ENCODE data around the gene CACNA2D4. TPM values are rescaled to one million over a fixed set of nuclear protein-coding genes. Genes with fewer than 3 reads are reported as not detected.

The CACNA2D4 gene
- total RNA-seq, 2 experiments from 2014 or later, result 20.8 to 23.6 TPM

GRCh38 chr12:1808036-1808797 is 110.2 kb downstream of the CACNA2D4 start:
- Mint-ChIP-seq H3K9me3 (no peaks in the 10 kb centered on the region), H3K27ac (peak overlapping the region; percentile 23), H3K36me3 (ENCODE audit: low read depth) (no peaks in the 10 kb centered on the region), H3K4me1 (peaks cover 44% of the 10 kb centered on the region), H3K27me3 (no peaks in the 10 kb centered on the region), H3K4me3 (no peak overlapping the region)
- ChIA-PET CTCF (interaction anchor here (0.9 to 2.2 kb wide), 2 partner anchors 132 to 173 kb away, joined by 3 to 8 read pairs; no protein-coding TSS in a partner anchor), POLR2A (interaction anchor here (1.3 kb wide), 1 partner anchor 11 kb away, joined by 5 read pairs; no protein-coding TSS in a partner anchor)
- no peak for DNase-seq

- no peak overlapping the region for H3K4me3 Mint-ChIP-seq
- H3K27ac Mint-ChIP-seq, result no peak overlapping the region
- POLR2A ChIA-PET, result no interaction called here
Observed at GRCh38 chr12:1807087-1807860, 111.2 kb downstream of the CACNA2D4 start.

GRCh38 chr12:1806301-1807086 is 112.0 kb downstream of the CACNA2D4 start:
- Mint-ChIP-seq H3K4me1 (peaks cover 34% of the 10 kb centered on the region), H3K27me3 (no peaks in the 10 kb centered on the region), H3K36me3 (ENCODE audit: low read depth) (no peaks in the 10 kb centered on the region), H3K4me3 (no peak overlapping the region), H3K9me3 (no peaks in the 10 kb centered on the region), H3K27ac (no peak overlapping the region)
- DNase-seq, result no peak
- ChIA-PET CTCF (interaction anchor here (2.2 kb wide), 1 partner anchor 134 kb away, joined by 8 read pairs; no protein-coding TSS in a partner anchor), POLR2A (interaction anchor here (0.8 kb wide), 1 partner anchor 9 kb away, joined by 3 read pairs; no protein-coding TSS in a partner anchor)

More at GRCh38 chr12:1807087-1807860, 111.2 kb downstream of the CACNA2D4 start:
- Mint-ChIP-seq H3K27me3 (no peaks in the 10 kb centered on the region), H3K9me3 (no peaks in the 10 kb centered on the region), H3K36me3 (ENCODE audit: low read depth) (no peaks in the 10 kb centered on the region), H3K4me1 (peaks cover 39% of the 10 kb centered on the region)
- CTCF ChIA-PET, result interaction anchor here (0.5 to 2.2 kb wide), 2 partner anchors 133 to 153 kb away, joined by 4 to 8 read pairs; no protein-coding TSS in a partner anchor
- no peak for DNase-seq

- no peaks in the 10 kb centered on the region for H3K9me3 Mint-ChIP-seq
- H3K4me1 Mint-ChIP-seq, result peaks cover 29% of the 10 kb centered on the region
- H3K27ac Mint-ChIP-seq, result no peak overlapping the region
- ChIA-PET CTCF (no interaction called here), POLR2A (interaction anchor here (0.8 kb wide), 1 partner anchor 8 kb away, joined by 3 read pairs; no protein-coding TSS in a partner anchor)
- H3K27me3 Mint-ChIP-seq, result no peaks in the 10 kb centered on the region
- H3K36me3 Mint-ChIP-seq (ENCODE audit: low read depth), result no peaks in the 10 kb centered on the region
- no peak for DNase-seq
- H3K4me3 Mint-ChIP-seq, result no peak overlapping the region
Observed at GRCh38 chr12:1805441-1806081, 112.9 kb downstream of the CACNA2D4 start.

- peaks cover 21% of the 10 kb centered on the region for H3K4me1 Mint-ChIP-seq
- peak overlapping the region; percentile 28 for H3K27ac Mint-ChIP-seq
- no peaks in the 10 kb centered on the region for H3K36me3 Mint-ChIP-seq (ENCODE audit: low read depth)
- no peak overlapping the region for H3K4me3 Mint-ChIP-seq
- CTCF ChIA-PET, result interaction anchor here (0.8 kb wide), 1 partner anchor 136 kb away, joined by 3 read pairs; no protein-coding TSS in a partner anchor
- no peaks in the 10 kb centered on the region for H3K27me3 Mint-ChIP-seq
- DNase-seq, result peak; percentile 90
- no peaks in the 10 kb centered on the region for H3K9me3 Mint-ChIP-seq
- POLR2A ChIA-PET, result no interaction called here
Observed at GRCh38 chr12:1804545-1805332, 113.7 kb downstream of the CACNA2D4 start.

GRCh38 chr12:1803736-1804135 is 114.7 kb downstream of the CACNA2D4 start:
- ChIA-PET CTCF (no interaction called here), POLR2A (no interaction called here)
- no peaks in the 10 kb centered on the region for H3K9me3 Mint-ChIP-seq
- H3K27ac Mint-ChIP-seq, result no peak overlapping the region
- H3K4me3 Mint-ChIP-seq, result no peak overlapping the region
- H3K27me3 Mint-ChIP-seq, result no peaks in the 10 kb centered on the region
- DNase-seq, result no peak
- H3K36me3 Mint-ChIP-seq (ENCODE audit: low read depth), result no peaks in the 10 kb centered on the region
- H3K4me1 Mint-ChIP-seq, result peaks cover 15% of the 10 kb centered on the region

GRCh38 chr12:1801303-1801975 is 117.0 kb downstream of the CACNA2D4 start:
- Mint-ChIP-seq H3K27ac (no peak overlapping the region), H3K4me1 (peaks cover 11% of the 10 kb centered on the region), H3K27me3 (no peaks in the 10 kb centered on the region), H3K4me3 (no peak overlapping the region), H3K9me3 (no peaks in the 10 kb centered on the region), H3K36me3 (ENCODE audit: low read depth) (no peaks in the 10 kb centered on the region)
- ChIA-PET CTCF (interaction anchor here (0.8 to 1.2 kb wide), 2 partner anchors 139 to 167 kb away, joined by 3 to 4 read pairs; no protein-coding TSS in a partner anchor), POLR2A (interaction anchor here (0.8 kb wide), 1 partner anchor 11 kb away, joined by 3 read pairs; no protein-coding TSS in a partner anchor)
- no peak for DNase-seq

GRCh38 chr12:1800401-1801302 is 117.8 kb downstream of the CACNA2D4 start:
- DNase-seq, result peak; percentile 16
- ChIA-PET POLR2A (interaction anchor here (0.8 to 1.2 kb wide), 2 partner anchors 11 to 139 kb away, joined by 3 to 4 read pairs; no protein-coding TSS in a partner anchor), CTCF (interaction anchor here (0.8 to 1.2 kb wide), 2 partner anchors 139 to 166 kb away, joined by 3 to 4 read pairs; no protein-coding TSS in a partner anchor)
- no peak overlapping the region for H3K27ac Mint-ChIP-seq
- no peaks in the 10 kb centered on the region for H3K27me3 Mint-ChIP-seq
- H3K4me1 Mint-ChIP-seq, result peaks cover 14% of the 10 kb centered on the region
- no peaks in the 10 kb centered on the region for H3K9me3 Mint-ChIP-seq
- H3K36me3 Mint-ChIP-seq (ENCODE audit: low read depth), result no peaks in the 10 kb centered on the region
- no peak overlapping the region for H3K4me3 Mint-ChIP-seq

- ChIA-PET POLR2A (interaction anchor here (0.8 to 1.2 kb wide), 2 partner anchors 12 to 140 kb away, joined by 3 to 4 read pairs; no protein-coding TSS in a partner anchor), CTCF (no interaction called here)
Observed at GRCh38 chr12:1799882-1800400, 118.5 kb downstream of the CACNA2D4 start.

More at GRCh38 chr12:1799882-1800400, 118.5 kb downstream of the CACNA2D4 start:
- Mint-ChIP-seq H3K27me3 (no peaks in the 10 kb centered on the region), H3K4me3 (no peak overlapping the region), H3K4me1 (peaks cover 15% of the 10 kb centered on the region), H3K27ac (no peak overlapping the region), H3K36me3 (ENCODE audit: low read depth) (no peaks in the 10 kb centered on the region), H3K9me3 (no peaks in the 10 kb centered on the region)
- DNase-seq, result peak; percentile 15
